ENCODE results near the gene EXOC3.

Gene EXOC3

DNA sequence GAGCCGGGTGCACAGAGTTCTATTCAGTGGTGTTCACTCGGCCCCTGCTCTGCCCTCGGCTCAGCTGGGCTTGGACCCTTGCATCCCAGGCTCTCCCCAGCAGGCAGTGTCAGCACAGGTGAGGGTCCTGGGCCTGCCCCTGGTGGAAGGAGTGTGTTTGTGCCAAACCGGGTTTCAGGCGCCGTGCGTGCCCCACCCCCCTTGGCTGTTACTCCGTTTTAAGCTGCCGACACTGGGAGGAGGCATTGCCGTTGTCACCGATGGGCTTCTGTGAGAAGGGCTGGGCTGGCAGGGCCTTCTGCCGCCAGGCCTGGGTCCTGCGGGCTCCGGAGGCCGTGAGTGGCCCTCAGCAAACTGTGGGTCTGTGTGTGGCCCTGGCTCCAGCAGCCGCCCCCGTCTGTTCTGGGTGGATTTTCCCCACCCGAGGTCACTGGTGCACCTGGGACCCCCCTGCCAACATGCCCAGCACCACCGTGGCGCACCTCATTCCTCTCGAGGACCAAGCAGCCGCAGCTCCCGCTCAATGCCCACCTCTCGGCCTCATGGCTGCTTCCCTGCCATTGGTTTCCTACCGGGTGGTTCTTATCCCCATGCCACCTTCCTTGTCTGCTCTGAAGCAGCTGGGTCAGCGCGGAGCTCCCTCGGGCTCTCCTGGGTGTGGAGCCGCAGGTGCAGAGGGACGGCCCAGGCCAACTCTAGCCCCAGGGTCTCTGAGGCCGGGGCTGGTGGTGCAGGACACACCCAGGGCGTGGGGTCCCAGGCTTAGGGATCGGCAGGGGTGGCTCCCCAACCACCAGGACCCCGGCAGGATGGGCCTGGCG is 44.3 kb upstream of the EXOC3 start:
- peak overlapping the region; percentile 96 for H3K27ac ChIP-seq (ENCODE audit: low read depth, low read length, poor library complexity, severe bottlenecking)
- H4K20me1 ChIP-seq (ENCODE audit: insufficient read depth, low read length) = no peaks in the 10 kb centered on the region
- no peaks in the 10 kb centered on the region for H3K79me2 ChIP-seq (ENCODE audit: insufficient read depth, low read length)
- no peaks in the 10 kb centered on the region for H3K9me3 ChIP-seq (ENCODE audit: low read length)
- no peaks in the 10 kb centered on the region for H3K36me3 ChIP-seq (ENCODE audit: insufficient read depth, low read length)
- no peaks in the 10 kb centered on the region for H3F3A ChIP-seq (ENCODE audit: insufficient read depth, low read length)
- no peak overlapping the region for H2AFZ ChIP-seq (ENCODE audit: low read length)
- H3K9me2 ChIP-seq (ENCODE audit: low read depth, low read length) = no peaks in the 10 kb centered on the region
- no peaks in the 10 kb centered on the region for H3K27me3 ChIP-seq (ENCODE audit: insufficient read depth, low read length)
- peak overlapping the region; percentile 33 for H3K4me3 ChIP-seq (ENCODE audit: low read depth, low read length, poor library complexity, severe bottlenecking)
- TF ChIP-seq, protein P1, sequence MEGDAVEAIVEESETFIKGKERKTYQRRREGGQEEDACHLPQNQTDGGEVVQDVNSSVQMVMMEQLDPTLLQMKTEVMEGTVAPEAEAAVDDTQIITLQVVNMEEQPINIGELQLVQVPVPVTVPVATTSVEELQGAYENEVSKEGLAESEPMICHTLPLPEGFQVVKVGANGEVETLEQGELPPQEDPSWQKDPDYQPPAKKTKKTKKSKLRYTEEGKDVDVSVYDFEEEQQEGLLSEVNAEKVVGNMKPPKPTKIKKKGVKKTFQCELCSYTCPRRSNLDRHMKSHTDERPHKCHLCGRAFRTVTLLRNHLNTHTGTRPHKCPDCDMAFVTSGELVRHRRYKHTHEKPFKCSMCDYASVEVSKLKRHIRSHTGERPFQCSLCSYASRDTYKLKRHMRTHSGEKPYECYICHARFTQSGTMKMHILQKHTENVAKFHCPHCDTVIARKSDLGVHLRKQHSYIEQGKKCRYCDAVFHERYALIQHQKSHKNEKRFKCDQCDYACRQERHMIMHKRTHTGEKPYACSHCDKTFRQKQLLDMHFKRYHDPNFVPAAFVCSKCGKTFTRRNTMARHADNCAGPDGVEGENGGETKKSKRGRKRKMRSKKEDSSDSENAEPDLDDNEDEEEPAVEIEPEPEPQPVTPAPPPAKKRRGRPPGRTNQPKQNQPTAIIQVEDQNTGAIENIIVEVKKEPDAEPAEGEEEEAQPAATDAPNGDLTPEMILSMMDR (IDR thresholded peaks at IDR 0.05; ENCODE audit: low read length) = no peak
- no peak for TF ChIP-seq EZH2 (IDR thresholded peaks at IDR 0.05; ENCODE audit: borderline replicate concordance, low read length)
- H3K4me2 ChIP-seq (ENCODE audit: low read length) = peak overlapping the region; percentile 60
- peak overlapping the region; percentile 65 for H3K9ac ChIP-seq (ENCODE audit: low read length)
- peaks cover 73% of the 10 kb centered on the region for H3K4me1 ChIP-seq (ENCODE audit: insufficient read depth, low read length, severe bottlenecking)

DNA sequence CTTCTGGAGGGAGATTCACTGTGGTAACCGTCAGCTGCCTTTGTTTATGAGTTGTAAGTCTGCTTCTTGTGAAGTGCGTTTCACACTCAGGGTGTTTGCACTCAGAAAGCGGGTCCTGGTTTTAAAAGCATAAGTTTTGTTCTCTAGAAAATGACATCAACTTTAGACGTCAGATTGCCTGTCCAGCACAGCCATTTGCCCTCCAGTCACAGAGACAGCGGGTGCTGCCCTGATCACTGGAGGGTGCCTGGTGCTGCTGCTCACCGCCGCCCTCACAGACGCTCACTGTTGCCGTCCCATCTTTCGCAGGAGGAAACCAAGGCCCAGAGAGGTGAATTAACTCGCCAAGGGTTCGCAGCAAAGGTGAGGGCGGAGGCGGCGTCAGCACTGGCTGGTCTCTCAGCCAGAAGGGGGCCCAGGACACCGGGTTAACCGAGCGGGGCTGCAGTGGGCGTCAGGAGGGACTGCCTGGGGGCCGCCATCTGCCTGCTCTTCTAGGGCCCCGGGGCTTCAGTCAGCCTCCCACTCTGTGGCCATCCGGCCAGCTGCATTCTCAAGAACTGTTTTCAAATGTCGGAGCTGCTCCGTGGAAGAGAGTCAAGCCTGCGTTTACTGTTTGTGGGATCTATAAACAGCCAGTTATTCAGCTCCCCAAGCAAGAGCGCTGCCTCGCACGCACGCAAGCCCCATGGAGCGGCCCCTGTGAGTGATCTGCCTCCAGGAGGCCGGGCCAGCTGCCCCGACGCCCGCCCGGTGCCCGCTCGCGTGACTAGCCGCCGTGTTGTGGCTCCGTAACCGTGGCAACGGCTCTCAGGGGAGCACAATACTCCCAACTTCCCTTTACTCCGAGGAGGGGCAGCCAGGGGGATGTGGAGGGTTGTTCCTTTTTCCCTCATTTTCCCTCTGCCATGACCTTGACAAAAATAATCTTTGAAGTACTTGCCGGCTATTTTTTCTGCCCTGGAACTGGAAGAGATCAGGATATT is 43.4 kb upstream of the EXOC3 start:
- H3K27me3 ChIP-seq (ENCODE audit: insufficient read depth, low read length) = no peaks in the 10 kb centered on the region
- peak overlapping the region; percentile 65 for H3K9ac ChIP-seq (ENCODE audit: low read length)
- peak overlapping the region; percentile 96 for H3K27ac ChIP-seq (ENCODE audit: low read depth, low read length, poor library complexity, severe bottlenecking)
- no peaks in the 10 kb centered on the region for H3F3A ChIP-seq (ENCODE audit: insufficient read depth, low read length)
- no peaks in the 10 kb centered on the region for H3K9me2 ChIP-seq (ENCODE audit: low read depth, low read length)
- H3K4me2 ChIP-seq (ENCODE audit: low read length) = peak overlapping the region; percentile 60
- H3K4me3 ChIP-seq (ENCODE audit: low read depth, low read length, poor library complexity, severe bottlenecking) = peak overlapping the region; percentile 33
- H3K79me2 ChIP-seq (ENCODE audit: insufficient read depth, low read length) = no peaks in the 10 kb centered on the region
- H3K9me3 ChIP-seq (ENCODE audit: low read length) = no peaks in the 10 kb centered on the region
- no peaks in the 10 kb centered on the region for H4K20me1 ChIP-seq (ENCODE audit: insufficient read depth, low read length)
- H3K36me3 ChIP-seq (ENCODE audit: insufficient read depth, low read length) = peaks cover 6% of the 10 kb centered on the region; the same call in 1 of the 2 replicates
- H2AFZ ChIP-seq (ENCODE audit: low read length) = no peak overlapping the region
- TF ChIP-seq, protein P1 (IDR thresholded peaks at IDR 0.05; ENCODE audit: low read length) = peak; percentile 28; the same call in 1 of the 2 replicates
- no peak for TF ChIP-seq EZH2 (IDR thresholded peaks at IDR 0.05; ENCODE audit: borderline replicate concordance, low read length)
- H3K4me1 ChIP-seq (ENCODE audit: insufficient read depth, low read length, severe bottlenecking) = peaks cover 68% of the 10 kb centered on the region

DNA sequence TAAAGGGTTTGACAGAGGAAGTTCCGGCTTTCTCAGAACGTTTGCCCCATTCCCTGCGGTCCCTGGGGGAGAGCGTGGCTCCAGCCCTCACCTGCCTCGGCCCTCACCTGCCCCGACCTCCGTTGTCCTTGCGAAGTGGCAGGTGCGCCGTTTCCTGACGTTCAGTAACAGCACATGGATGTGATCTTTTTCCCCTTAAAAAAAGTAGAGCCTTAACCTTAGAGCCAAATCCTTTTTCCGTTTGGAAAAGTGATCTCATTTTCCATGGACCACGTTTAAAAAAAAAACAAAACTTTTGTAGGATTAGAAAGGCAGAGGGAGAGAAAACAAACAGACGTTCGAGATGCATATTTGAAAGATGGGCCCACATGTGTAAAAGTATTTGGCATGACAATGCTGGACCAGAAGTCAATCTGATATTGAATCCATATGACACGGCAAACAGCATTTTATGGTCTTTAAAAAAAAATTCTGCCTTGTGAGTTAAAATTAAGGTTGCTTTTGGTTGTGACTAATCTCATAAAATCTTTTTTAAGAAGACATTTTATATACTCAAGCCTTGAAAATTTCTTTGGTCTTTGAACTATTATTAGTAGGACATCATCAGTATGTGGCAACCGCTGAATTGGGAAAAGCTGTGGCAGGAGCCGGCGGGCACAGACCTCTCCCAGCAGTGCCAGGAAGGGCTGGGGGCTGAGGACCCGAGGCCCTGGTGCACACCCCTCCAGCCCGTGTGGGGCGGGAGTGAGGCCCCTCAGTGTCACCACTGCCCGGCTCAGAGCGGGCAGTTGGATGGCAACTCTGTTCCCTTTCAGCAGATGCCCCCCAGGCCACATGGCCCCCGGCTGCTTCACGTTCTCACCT is 42.5 kb upstream of the EXOC3 start:
- H4K20me1 ChIP-seq (ENCODE audit: insufficient read depth, low read length) = no peaks in the 10 kb centered on the region
- peak overlapping the region; percentile 96 for H3K27ac ChIP-seq (ENCODE audit: low read depth, low read length, poor library complexity, severe bottlenecking)
- peak overlapping the region; percentile 33 for H3K4me3 ChIP-seq (ENCODE audit: low read depth, low read length, poor library complexity, severe bottlenecking)
- H3K9ac ChIP-seq (ENCODE audit: low read length) = peak overlapping the region; percentile 30; the same call in 1 of the 2 replicates
- no peaks in the 10 kb centered on the region for H3K9me3 ChIP-seq (ENCODE audit: low read length)
- TF ChIP-seq EZH2 (IDR thresholded peaks at IDR 0.05; ENCODE audit: borderline replicate concordance, low read length) = no peak
- TF ChIP-seq, protein P1 (IDR thresholded peaks at IDR 0.05; ENCODE audit: low read length) = no peak
- peaks cover 6% of the 10 kb centered on the region; the same call in 1 of the 2 replicates for H3K36me3 ChIP-seq (ENCODE audit: insufficient read depth, low read length)
- peaks cover 59% of the 10 kb centered on the region for H3K4me1 ChIP-seq (ENCODE audit: insufficient read depth, low read length, severe bottlenecking)
- H3K27me3 ChIP-seq (ENCODE audit: insufficient read depth, low read length) = no peaks in the 10 kb centered on the region
- peak overlapping the region; percentile 60; the same call in 1 of the 2 replicates for H3K4me2 ChIP-seq (ENCODE audit: low read length)
- H3F3A ChIP-seq (ENCODE audit: insufficient read depth, low read length) = no peaks in the 10 kb centered on the region
- H3K9me2 ChIP-seq (ENCODE audit: low read depth, low read length) = no peaks in the 10 kb centered on the region
- no peaks in the 10 kb centered on the region for H3K79me2 ChIP-seq (ENCODE audit: insufficient read depth, low read length)
- H2AFZ ChIP-seq (ENCODE audit: low read length) = no peak overlapping the region

Measured in OCI-LY1 (cell line).